BJ (cell line): ENCODE data around the gene EFNA4. TPM values are rescaled to one million over a fixed set of nuclear protein-coding genes. Genes with fewer than 3 reads are reported as not detected.

Experiments used
- CTCF ChIA-PET: fragments of 350-600 bp; formaldehyde crosslinking; extraction: SDS; loops from one replicate; lab custom pipeline; 2021; ENCODE audit warnings: antibody characterized with exemption, inconsistent platforms; lab: Yijun Ruan, JAX
- POLR2A ChIA-PET: fragments of 300-600 bp; sonication (Branson Sonifier 250); formaldehyde crosslinking; extraction: SDS; loops from one replicate; lab custom pipeline; 2021; ENCODE audit warnings: antibody characterized with exemption; lab: Charles Lee
- DNase-seq: peaks from one replicate; pipeline ENCODE4 v3.0.0-alpha.2; 2011; ENCODE audit warnings: low read depth
- H3K27me3 ChIP-seq: 2 replicates; pipeline ENCODE4 v1.6.0; 2011; ENCODE audit warnings: low read length; ENCODE audit not compliant: control insufficient read depth, insufficient read depth
- H3K36me3 ChIP-seq: 2 replicates; pipeline ENCODE4 v1.5.1; 2011; ENCODE audit warnings: low read length; ENCODE audit not compliant: control insufficient read depth, insufficient read depth
- H3K4me3 ChIP-seq: 2 replicates; pipeline ENCODE4 v1.5.1; 2011; ENCODE audit warnings: low read depth, mild to moderate bottlenecking, control low read depth, low read length
- polyA plus RNA-seq: library from polyadenylated mRNA; depleted of rRNA; stranded (reverse); fragments of >200 nt; gene quantifications from 2 replicates; pipeline ENCODE4 v1.2.3, GENCODE V29; 2011
- TF ChIP-seq, protein P1 (sequence below): IDR thresholded peaks from 2 replicates; pipeline ENCODE4 v1.5.1; 2011; ENCODE audit warnings: low read depth, mild to moderate bottlenecking, control low read depth, inconsistent platforms, low read length, moderate library complexity; ENCODE audit not compliant: insufficient read depth

Gene EFNA4
- polyA plus RNA-seq, 1 experiment: 12.4 TPM

DNA sequence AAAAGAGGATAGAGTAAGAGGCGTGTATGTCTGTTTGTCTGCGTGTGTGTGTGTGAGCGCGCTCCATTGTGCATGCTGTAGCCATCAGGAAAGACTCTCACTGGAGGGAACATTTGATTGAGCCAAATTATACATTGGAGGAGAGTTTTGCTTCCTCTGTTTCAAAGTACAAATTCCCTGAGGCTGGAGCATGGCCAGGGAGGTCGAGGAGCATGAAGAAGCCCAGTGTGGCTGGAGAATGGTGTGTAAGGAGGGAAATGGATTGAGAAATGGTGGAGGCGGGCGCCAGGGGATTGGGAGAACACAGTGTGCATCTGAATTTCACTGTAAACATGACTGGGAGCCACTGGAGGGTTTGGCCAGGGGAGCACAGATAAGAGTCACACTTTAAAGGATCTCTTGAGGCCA is 42.1 kb downstream of the EFNA4 start:
- H3K27me3 ChIP-seq: peaks cover 9% of the 10 kb centered on the region
- H3K36me3 ChIP-seq: no peaks in the 10 kb centered on the region
- TF ChIP-seq, protein P1, sequence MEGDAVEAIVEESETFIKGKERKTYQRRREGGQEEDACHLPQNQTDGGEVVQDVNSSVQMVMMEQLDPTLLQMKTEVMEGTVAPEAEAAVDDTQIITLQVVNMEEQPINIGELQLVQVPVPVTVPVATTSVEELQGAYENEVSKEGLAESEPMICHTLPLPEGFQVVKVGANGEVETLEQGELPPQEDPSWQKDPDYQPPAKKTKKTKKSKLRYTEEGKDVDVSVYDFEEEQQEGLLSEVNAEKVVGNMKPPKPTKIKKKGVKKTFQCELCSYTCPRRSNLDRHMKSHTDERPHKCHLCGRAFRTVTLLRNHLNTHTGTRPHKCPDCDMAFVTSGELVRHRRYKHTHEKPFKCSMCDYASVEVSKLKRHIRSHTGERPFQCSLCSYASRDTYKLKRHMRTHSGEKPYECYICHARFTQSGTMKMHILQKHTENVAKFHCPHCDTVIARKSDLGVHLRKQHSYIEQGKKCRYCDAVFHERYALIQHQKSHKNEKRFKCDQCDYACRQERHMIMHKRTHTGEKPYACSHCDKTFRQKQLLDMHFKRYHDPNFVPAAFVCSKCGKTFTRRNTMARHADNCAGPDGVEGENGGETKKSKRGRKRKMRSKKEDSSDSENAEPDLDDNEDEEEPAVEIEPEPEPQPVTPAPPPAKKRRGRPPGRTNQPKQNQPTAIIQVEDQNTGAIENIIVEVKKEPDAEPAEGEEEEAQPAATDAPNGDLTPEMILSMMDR: no peak
- no peak overlapping the region for H3K4me3 ChIP-seq
- ChIA-PET POLR2A (no interaction called here), CTCF (interaction anchor here (1.2 to 3.6 kb wide), 2 partner anchors 14 to 67 kb away, joined by 3 to 19 read pairs; partner anchors contain the start of gene KRTCAP2)
- no peak for DNase-seq

DNA sequence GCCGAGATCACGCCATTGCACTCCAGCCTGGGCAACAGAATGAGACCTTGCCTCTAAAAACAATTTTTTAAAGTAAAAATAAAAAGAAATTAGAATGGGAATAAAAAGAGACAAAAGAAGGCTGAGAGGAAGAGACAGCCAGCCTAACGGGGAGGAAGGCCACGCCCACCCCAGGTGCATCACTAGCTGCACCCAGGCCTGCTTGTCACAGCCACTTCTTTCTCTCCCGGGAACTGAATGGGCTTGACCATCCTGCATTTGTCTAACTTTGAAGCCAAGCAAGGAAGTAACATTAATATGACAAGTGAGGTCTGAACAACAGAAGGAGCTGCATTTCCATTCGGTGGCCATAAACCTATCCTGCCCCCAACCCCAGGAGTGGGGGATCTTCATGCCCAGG is 43.3 kb downstream of the EFNA4 start:
- Histone ChIP-seq H3K27me3 (peaks cover 13% of the 10 kb centered on the region), H3K4me3 (no peak overlapping the region), H3K36me3 (no peaks in the 10 kb centered on the region)
- ChIA-PET CTCF (interaction anchor here (0.6 to 3.6 kb wide), 5 partner anchors 15 to 68 kb away, joined by 3 to 19 read pairs (median 3); partner anchors contain the start of gene KRTCAP2), POLR2A (no interaction called here)
- TF ChIP-seq, protein P1: no peak
- DNase-seq: no peak

DNA sequence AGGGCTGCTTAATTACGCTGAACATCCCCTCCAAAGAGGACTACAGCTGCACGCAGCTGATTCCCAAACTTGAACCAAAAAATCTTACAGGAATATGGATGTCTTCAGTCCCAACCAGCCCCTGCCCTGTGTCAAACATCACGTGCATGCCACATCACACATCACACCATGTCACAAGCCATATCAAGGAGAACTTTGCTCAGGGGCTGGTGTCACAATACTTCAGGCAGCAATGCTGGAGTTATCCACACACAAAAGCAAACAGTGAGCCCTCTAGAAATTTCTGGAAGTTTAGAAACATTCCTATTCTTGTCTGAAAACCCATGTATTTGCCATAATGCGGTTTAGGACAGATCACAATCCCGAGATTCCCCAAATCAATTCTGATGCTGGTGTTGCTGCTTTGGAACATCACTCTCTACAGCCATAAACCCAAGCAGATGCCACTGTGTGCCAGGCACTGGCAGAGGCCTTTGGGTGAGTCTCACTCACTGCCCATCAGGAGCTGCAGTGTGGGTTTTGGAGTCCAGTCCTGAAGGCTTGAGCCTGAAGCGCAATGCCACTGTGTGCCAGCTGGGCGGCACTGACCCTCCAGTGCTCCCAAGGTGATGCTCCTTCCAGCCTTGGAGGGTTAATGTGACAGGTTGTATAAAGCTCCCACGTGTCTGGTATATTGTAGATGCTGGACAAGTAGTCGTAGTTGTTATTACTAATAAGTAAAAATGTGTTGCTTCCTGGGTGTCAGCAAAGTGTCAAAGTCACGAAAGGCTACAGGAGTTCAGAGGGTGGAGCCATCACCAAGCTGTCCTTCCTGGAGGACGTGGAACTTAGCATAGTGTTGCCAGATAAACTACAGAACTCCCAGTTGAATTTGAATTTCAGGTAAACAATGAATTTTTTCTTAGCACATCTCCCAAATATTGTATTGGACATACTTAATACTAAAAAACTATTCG is 44.0 kb downstream of the EFNA4 start:
- ChIA-PET CTCF (interaction anchor here (0.8 to 3.6 kb wide), 5 partner anchors 16 to 65 kb away, joined by 3 to 19 read pairs (median 7); partner anchors contain the start of gene KRTCAP2), POLR2A (no interaction called here)
- no peaks in the 10 kb centered on the region for H3K36me3 ChIP-seq
- no peak overlapping the region for H3K4me3 ChIP-seq
- TF ChIP-seq, protein P1: no peak
- DNase-seq: no peak
- peaks cover 13% of the 10 kb centered on the region for H3K27me3 ChIP-seq

DNA sequence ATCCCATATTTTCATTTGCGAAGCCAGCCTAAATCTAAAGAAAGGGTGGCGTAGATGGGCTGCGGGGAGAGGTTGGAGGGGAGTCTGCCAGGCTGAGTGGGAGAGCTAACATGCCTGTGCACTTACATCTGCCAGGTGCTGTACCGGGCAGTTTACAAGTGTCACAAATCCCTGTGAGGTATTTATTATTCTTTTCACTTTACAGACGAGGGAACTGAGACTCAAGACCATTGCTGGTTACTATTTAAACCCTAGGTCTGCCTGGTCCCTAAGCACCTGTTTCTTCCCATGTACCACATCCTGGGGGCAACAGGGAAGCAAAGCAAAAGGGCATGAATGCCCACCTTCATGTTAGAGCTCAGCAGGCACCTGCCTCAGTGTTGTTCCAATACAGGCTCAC is 44.8 kb downstream of the EFNA4 start:
- ChIA-PET CTCF (interaction anchor here (2.1 kb wide), 1 partner anchor 17 kb away, joined by 7 read pairs; no protein-coding TSS in a partner anchor), POLR2A (no interaction called here)
- H3K4me3 ChIP-seq: no peak overlapping the region
- H3K27me3 ChIP-seq: peaks cover 13% of the 10 kb centered on the region
- TF ChIP-seq, protein P1: no peak
- no peaks in the 10 kb centered on the region for H3K36me3 ChIP-seq
- no peak for DNase-seq

DNA sequence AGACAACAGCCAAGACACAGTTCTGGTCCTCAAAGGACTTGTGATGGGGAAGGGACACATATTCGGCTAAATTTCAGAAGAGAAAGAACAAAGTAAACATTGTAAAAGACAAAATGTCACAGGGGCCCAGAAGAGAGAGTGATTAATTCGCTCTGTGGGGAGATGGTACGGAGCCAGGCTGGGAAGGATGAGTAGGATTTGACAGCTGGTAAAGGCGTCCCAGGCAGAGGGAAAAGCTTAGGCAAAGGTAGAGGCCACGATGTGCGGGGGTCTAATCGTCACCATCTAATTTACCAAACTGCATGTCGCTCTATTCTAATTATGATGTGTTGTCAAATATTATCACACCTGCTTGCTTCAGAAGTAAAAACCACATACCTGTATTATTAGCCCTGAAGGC is 46.8 kb downstream of the EFNA4 start:
- TF ChIP-seq, protein P1: no peak
- peaks cover 13% of the 10 kb centered on the region for H3K27me3 ChIP-seq
- H3K36me3 ChIP-seq: no peaks in the 10 kb centered on the region
- ChIA-PET POLR2A (no interaction called here), CTCF (interaction anchor here (1.0 to 2.2 kb wide), 2 partner anchors 19 to 25 kb away, joined by 4 to 7 read pairs; no protein-coding TSS in a partner anchor)
- H3K4me3 ChIP-seq: no peak overlapping the region
- DNase-seq: no peak
